MV-4-11 (cell line): ENCODE results near the gene TRABD2A.

ENCODE experiments used
- DNase-seq: peaks from one replicate; lab custom pipeline; 2025; lab: John Stamatoyannopoulos, UW

The TRABD2A gene

DNA sequence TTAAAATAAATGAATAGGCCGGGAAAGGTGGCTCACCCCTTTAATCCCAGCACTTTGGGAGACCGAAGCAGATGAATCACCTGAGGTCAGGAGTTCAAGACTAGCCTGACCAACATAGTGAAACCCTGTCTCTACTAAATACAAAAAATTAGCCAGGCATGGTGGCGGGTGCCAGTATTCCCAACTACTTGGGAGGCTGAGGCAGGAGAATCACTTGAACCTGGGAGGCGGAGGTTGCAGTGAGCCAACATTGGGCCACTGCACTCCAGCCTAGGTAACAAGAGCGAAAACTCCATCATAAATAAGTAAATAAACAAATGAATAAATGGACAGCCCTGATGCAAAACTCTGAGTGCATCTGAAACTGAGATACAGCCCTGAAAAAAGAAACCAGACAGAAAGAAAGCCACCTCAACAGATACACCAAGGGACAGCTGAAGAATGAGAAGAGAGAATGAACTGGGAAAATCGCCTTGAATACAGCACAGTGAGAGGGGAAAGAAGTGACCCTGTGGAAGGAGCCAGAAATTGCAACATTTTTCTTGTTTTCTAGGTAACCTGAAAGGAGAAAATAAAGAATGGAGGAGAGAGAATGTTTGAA lies 64.4 kb downstream of the TRABD2A start:
- no peak for DNase-seq

GRCh38 chr2:84815146-84815545 lies 65.7 kb downstream of the TRABD2A start:
- DNase-seq: no peak

GRCh38 chr2:84811839-84812431 lies 68.9 kb downstream of the TRABD2A start:
- DNase-seq: no peak

GRCh38 chr2:84808279-84808678 lies 72.6 kb downstream of the TRABD2A start:
- DNase-seq: no peak

- DNase-seq: peak; percentile 77
These were observed 73.8 kb downstream of the TRABD2A start for GRCh38 chr2:84807063-84807485.

GRCh38 chr2:84805250-84805958 lies 75.5 kb downstream of the TRABD2A start:
- no peak for DNase-seq

GRCh38 chr2:84801811-84802210 lies 79.1 kb downstream of the TRABD2A start:
- DNase-seq: no peak

DNA sequence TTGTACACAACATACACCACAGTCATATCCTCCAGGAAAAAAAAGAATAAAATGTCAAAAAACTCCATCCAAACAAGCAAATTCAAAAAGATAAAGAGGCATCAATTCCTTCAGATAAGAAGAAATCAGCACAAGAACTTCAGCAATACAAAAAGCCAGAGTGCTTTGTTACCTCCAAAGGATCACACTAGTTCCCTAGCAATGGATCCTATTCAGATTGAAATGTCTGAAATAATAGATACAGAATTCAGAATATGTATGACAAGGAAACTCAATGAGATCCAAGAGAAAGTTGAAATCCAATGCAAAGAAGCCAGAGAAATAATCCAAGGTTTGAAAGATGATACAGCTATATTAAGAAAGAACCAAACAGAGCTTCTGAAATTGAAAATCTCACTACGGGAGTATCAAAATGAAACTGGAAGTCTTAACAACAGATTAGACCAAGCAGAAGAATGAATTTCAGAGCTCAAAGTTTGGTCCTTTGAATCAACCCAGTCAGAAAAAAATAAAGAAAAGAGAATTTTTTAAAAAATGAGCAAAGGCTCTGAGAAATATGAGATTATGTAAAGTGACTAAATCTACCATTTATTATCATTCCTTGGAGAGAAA lies 80.6 kb downstream of the TRABD2A start:
- no peak for DNase-seq

DNA sequence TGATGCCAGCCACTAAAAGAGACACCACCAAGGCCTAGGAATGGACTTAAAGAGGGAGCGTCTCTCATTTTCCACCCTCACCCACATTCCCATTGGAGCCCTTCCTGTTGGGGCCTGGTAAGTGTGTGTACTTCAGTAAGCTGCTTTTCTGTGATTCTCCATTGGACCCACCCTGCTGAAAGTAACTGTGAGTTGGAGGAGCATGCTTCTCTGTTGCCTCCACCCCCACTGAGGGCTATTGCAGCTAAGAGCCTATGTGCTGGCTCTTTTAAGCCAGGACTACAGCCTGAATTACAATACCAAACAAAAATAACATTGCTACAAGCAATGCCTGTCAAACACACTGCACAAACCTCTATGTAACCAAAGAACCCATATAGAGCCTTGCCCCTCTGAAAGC lies 81.1 kb downstream of the TRABD2A start:
- DNase-seq: no peak

DNA sequence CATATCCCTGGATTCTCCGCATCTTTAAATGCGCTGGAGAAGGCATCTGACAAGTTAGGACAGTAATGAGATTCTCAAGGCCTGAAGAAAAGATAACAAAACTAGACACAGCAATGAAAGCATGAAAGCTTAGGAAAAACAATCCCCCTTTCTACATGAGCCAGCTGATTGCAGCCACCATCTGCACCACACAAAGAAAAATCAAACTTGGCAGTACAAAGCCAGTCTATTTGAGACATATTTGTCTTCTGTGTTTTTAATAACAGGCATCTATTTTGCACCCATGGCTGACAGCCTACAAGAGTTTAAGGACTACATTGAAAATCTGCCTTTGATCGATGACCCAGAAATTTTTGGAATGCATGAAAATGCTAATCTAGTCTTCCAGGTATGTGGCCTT lies 83.6 kb downstream of the TRABD2A start:
- DNase-seq: no peak

DNA sequence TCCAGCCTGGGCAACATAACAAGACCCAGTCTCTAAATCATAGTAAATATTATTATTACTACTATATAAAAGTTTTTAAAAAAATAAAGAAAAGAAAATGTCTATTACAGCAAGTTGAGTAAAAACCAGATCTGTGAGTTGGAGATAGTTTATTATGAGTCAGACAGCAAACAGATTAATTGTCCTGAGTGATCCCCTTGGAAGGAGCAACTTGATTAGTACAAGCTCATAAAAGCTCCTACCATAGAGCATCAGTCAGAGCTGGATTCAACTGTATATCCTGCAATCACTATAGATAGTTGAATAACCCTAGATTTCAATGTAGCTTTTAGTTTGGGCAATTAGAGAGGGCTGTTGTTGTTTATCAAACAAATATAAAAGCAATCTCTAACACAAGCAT lies 84.1 kb downstream of the TRABD2A start:
- DNase-seq: no peak

- DNase-seq: no peak
These were observed 87.2 kb downstream of the TRABD2A start for GRCh38 chr2:84793641-84794040.

- no peak for DNase-seq
These were observed 87.9 kb downstream of the TRABD2A start for GRCh38 chr2:84792856-84793522.

GRCh38 chr2:84788498-84788897 lies 92.4 kb downstream of the TRABD2A start:
- no peak for DNase-seq

DNA sequence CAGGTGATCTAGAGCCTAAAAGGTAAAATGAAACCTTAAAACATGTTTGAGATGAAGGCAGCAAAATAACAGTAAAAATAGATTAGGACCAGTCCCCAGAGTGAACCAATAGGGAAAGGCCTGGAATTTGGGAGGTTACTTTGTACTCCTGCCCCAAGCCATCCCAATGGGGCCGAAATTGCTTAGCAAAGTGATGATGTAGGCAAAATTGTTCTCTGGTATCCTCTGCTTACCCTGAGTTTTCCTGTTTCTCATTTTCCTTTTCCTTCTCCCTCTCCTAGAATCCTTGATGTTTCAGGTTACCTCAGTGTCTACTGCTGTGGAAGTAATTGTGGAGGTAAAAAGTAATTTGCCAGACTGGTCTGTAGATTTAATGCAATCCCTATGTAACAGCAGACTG lies 92.9 kb downstream of the TRABD2A start:
- DNase-seq: no peak

DNA sequence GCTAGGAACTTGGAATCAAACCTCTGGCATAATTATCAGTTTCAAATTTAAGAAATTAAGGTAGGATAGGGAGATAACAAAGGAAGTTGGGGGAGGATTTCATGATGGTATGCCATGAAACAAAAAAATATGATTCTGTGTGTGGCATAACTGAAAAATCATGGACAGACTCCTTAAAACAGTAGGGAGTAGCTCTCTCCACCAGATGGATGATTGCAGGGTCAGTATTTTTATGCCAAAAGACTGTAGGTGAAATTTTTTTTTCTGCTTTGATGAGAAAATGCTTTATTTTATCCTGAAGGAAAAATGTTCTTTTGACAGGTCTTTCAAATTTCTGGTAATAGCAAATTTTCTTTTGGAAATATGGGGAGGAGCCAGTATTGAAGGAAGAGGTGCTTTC lies 94.3 kb downstream of the TRABD2A start:
- DNase-seq: no peak

- no peak for DNase-seq
These were observed 94.9 kb downstream of the TRABD2A start for GRCh38 chr2:84785950-84786349.

DNA sequence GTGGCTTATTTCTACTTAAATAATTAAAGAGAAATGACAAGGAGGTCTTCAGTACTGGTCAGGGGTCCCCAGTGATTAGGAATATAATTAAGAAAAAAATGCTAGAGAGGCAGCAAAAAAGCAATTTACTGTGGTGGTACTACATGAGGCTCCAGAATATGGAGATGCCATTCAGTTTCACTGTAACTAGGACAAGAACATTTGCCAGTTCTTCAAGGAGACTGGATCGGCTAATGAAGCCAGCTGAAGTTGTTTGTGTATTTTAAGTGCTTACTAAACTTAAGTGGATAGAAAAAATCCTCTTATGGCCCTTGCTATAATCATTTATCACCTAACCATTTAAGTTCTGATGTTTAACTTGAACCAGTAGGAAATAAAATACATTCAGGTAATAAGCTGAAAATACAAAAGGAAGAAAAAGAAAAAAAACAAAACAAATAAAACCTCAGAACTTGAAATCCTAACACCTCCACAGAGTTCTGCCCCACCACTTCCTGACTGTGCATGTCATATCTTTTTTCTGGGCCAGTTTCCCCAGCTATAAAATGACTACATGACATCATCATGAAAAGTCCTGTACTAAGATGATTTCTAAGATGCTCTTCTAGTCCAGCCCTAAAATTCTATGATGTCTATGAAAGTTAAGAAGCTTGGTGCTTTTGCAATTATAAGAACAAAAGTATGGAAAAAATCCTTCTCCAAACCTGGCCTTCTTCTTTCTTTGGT lies 98.0 kb downstream of the TRABD2A start:
- DNase-seq: no peak

DNA sequence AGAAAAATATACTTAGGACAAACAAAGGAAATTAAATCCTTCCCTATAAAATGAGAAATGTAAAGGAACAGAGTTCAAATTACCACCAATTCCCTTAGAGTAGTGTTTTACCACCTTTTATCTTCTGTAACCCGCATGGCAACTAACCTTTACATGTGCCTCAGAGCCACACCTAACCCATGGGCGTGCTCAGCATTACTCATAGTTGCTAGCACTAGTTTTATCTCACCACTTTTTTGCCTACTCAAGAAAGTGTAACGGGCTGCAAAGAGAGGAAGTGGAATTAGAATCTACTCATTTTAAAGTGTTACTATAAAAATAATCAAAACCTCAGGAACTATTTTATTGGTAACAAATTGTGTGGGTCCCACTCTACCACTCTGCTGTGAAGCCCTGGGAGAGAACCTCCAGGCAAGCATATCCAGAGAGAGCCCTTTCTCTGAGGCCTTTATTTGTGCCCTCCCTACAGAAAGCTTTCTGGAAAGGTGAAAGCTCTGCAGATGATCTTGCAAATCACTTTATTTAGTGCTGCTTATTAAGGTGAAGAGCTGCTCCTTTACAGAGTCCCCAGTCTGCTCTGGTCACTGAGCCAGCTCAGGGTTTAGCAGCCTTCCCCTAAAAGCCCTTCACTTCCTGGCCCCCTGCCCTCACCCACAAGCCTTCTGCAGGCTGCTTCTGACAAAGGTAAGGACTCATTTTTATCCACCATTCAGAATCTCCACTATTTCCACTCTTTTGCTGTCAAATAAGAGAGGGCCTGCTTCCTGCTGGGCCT lies 98.8 kb downstream of the TRABD2A start:
- peak; percentile 48 for DNase-seq

DNA sequence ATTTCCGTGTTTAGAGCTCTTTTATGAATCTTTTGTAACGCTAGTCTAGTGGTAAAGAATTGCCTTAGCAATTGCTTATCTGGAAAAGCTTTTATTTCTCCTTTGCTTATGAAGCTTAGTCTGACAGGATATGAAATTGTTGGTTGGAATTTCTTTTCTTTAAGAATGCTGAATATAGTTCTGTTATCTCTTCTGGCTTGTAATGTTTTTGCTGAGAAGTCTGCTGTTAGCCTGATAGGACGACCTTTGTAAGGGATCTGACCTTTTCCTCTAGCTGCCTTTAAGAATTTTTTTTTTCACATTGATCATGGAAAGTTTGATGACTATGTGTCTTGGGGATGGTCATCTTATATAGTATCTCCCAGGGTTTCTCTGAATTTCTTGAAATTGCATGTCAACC lies 101.1 kb downstream of the TRABD2A start:
- no peak for DNase-seq
